Ovary (tissue), 9 donors: ENCODE measurements around the gene KRTAP5-8. TPM values are rescaled to one million over a fixed set of nuclear protein-coding genes. Genes with fewer than 3 reads are reported as not detected.

Experiments
- DNase-seq, 5 donors: peaks; one replicate each; pipeline ENCODE4 v3.0.0-alpha.2; 2019 to 2020
- H3K27ac ChIP-seq, 2 donors: fragments of 200-600 bp; one replicate each; pipeline versions ENCODE4 v1.5.1 to v1.8.0; 2019 to 2022
- H3K27me3 ChIP-seq: fragments of 200-600 bp; one replicate; pipeline ENCODE4 v1.8.0; 2022
- H3K36me3 ChIP-seq: fragments of 200-600 bp; sonication (generic); one replicate; pipeline ENCODE4 v1.5.1; 2019
- H3K4me1 ChIP-seq: one replicate; pipeline ENCODE4 v1.8.1; 2013; ENCODE audit warnings: mild to moderate bottlenecking, moderate library complexity; ENCODE audit not compliant: insufficient read depth
- H3K4me3 ChIP-seq: fragments of 200-600 bp; sonication (generic); one replicate; pipeline ENCODE4 v1.5.1; 2017
- H3K9me3 ChIP-seq, 2 donors: fragments of 200-600 bp in 1 of 2; sonication (generic) in 1 of 2; one replicate each; pipeline versions ENCODE4 v1.5.1 to v1.8.1; 2013 to 2019; ENCODE audit warnings: mild to moderate bottlenecking in 1 of 2, moderate library complexity in 1 of 2
- EP300 ChIP-seq: sonication (generic); formaldehyde crosslinking; IDR thresholded peaks from one replicate; pipeline ENCODE4 v1.6.1; 2017; ENCODE audit warnings: antibody characterized with exemption
- POLR2A ChIP-seq: fragments of 450-650 bp; IDR thresholded peaks from one replicate; pipeline ENCODE4 v1.6.1; 2017; ENCODE audit warnings: antibody characterized with exemption, mild to moderate bottlenecking, moderate library complexity
- WGBS, 3 donors: extraction: QIAGEN DNeasy Blood & Tissue Kit in 1 of 3; methylation state at CpG; one replicate each; pipeline versions ENCODE4 v1.1.5 to v1.1.7; 2013 to 2017; 5-methylcytosine and 5-hydroxymethylcytosine counted together
- intact Hi-C, 4 donors: fragments of 100-400 bp; cut with DNase I; formaldehyde crosslinking; loops; one replicate each; pipeline versions ENCODE4 v1.11.0 to v1.15.1; 2022 to 2023
- polyA plus RNA-seq, 2 donors: library from polyadenylated mRNA; stranded (reverse); fragments of 200-250 nt in 1 of 2; fragments of 350-450 nt in 1 of 2; fragmentation: Illumina TruSeq in 1 of 2; extraction: RNeasy Lipid Tissue Mini Kit (QIAGEN cat#74804) in 1 of 2; gene quantifications; one replicate each; pipeline ENCODE4 v1.2.3, GENCODE V29; 2013 to 2014
- total RNA-seq, 7 donors: library from RNA; depleted of rRNA in 2 of 7; stranded (reverse); fragments of >200 nt in 2 of 7; fragmentation: NEBNext Ultra II Directional in 3 of 7; extraction: Animal tissue kit (Norgen Biotek cat#: 25700) in 3 of 7; gene quantifications; one replicate each; pipeline versions ENCODE4 v1.1.0 to v1.2.4, GENCODE V29; 2016 to 2023
- TF ChIP-seq, protein P1 (sequence below), 3 donors: fragments of 450-650 bp in 2 of 3; fragments of 200-600 bp in 1 of 3; IDR thresholded peaks; one replicate each; pipeline versions ENCODE4 v1.5.1 to v1.8.0; 2016 to 2022; ENCODE audit warnings: antibody characterized with exemption in 3 of 3, mild to moderate bottlenecking in 1 of 3
- donor health status: DM: no; HTN: no; CAD: no; lungs with moderate emphysema.
- donor health status: DM: no; HTN: no; CAD: no.
- donor health status: Bipolar disorder and iron deficiency.
- donor health status: DM: yes; HTN: yes; CAD: no.
- donor health status: DM: no; HTN: no; CAD: no.
- donor health status: DM: yes; HTN: yes; CAD: no.

KRTAP5-8 gene
- total and polyA plus RNA-seq, 9 donors, result not detected

DNA sequence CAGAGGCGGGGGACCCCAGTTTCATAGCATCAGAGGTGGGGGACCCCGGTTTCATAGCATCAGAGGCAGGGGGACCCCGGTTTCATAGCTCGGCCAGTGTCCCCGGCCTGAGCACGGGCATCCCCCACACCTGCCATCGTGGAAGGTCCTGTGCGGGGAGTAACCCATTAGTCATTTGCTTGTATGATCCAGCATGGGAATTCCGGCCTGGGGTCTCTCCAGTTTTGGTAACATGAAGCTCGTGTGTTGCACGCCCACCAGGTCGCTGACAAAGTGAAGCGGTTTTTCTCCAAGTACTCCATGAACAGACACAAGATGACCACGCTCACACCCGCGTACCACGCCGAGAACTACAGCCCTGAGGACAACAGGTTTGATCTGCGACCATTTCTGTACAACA, 39.7 kb upstream of the KRTAP5-8 start:
- Histone ChIP-seq H3K27ac (no peak overlapping the region), H3K4me3 (no peak overlapping the region), H3K4me1 (no peaks in the 10 kb centered on the region), H3K36me3 (no peaks in the 10 kb centered on the region), H3K9me3 (no peaks in the 10 kb centered on the region), H3K27me3 (no peaks in the 10 kb centered on the region)
- TF ChIP-seq EP300 (no peak), POLR2A (no peak)
- TF ChIP-seq, protein P1, sequence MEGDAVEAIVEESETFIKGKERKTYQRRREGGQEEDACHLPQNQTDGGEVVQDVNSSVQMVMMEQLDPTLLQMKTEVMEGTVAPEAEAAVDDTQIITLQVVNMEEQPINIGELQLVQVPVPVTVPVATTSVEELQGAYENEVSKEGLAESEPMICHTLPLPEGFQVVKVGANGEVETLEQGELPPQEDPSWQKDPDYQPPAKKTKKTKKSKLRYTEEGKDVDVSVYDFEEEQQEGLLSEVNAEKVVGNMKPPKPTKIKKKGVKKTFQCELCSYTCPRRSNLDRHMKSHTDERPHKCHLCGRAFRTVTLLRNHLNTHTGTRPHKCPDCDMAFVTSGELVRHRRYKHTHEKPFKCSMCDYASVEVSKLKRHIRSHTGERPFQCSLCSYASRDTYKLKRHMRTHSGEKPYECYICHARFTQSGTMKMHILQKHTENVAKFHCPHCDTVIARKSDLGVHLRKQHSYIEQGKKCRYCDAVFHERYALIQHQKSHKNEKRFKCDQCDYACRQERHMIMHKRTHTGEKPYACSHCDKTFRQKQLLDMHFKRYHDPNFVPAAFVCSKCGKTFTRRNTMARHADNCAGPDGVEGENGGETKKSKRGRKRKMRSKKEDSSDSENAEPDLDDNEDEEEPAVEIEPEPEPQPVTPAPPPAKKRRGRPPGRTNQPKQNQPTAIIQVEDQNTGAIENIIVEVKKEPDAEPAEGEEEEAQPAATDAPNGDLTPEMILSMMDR (IDR thresholded peaks at IDR 0.05), result no peak
- WGBS, 3 donors, result 94 to 97% (median 94%) methylated on average over 19 of the region's 19 CpGs
- DNase-seq, result no peak
- intact Hi-C loops, result no loop called here

DNA sequence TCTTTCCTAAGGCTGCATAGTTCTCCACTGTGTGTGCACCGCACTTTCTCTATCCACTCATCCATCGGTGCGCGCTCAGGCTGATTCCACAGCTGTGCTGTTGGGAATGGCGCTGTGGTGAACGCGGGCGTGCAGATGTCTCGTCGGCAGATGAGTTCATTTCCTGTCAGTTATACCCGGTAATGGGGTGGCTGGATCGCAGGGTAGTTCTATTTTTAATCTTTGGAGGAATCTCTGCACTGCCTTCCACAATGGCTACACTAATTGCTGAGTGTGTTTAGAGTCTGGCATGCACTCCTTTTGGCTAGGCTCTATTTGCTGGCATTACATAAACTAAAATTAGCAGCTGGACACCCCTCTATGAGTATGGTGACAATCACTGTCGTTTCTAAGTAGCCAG, 38.7 kb upstream of the KRTAP5-8 start:
- WGBS, 3 donors, result 91 to 95% (median 95%) methylated on average over 13 of the region's 13 CpGs
- no peak for DNase-seq
- Histone ChIP-seq H3K4me3 (no peak overlapping the region), H3K9me3 (no peaks in the 10 kb centered on the region), H3K4me1 (no peaks in the 10 kb centered on the region), H3K27me3 (no peaks in the 10 kb centered on the region), H3K36me3 (no peaks in the 10 kb centered on the region), H3K27ac (no peak overlapping the region)
- TF ChIP-seq, protein P1 (IDR thresholded peaks at IDR 0.05), result no peak
- TF ChIP-seq EP300, result no peak
- TF ChIP-seq POLR2A, result no peak
- intact Hi-C loops, result no loop called here

DNA sequence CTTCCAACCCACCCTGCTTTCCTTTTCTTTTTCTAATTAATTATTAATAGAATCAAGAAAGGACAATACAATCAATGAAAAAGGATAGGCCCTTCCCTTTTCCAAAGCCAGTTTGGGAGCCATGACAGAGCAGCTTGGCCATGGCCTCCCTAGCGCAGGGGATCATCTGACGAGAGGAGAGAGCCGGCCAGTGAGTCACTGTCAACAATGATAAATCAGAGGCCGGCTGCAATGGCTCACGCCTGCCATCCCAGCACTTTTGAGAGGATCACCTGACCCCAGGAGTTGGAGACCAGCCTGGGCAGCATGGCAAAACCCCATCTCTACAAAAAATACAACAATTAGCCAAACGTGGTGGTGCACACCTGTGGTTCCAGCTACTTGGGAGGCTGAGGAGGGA, 38.3 kb upstream of the KRTAP5-8 start:
- TF ChIP-seq EP300 (no peak), POLR2A (no peak)
- TF ChIP-seq, protein P1 (IDR thresholded peaks at IDR 0.05), result no peak
- intact Hi-C loops, result no loop called here
- Histone ChIP-seq H3K27me3 (no peaks in the 10 kb centered on the region), H3K4me1 (no peaks in the 10 kb centered on the region), H3K4me3 (no peak overlapping the region), H3K36me3 (no peaks in the 10 kb centered on the region), H3K27ac (no peak overlapping the region), H3K9me3 (no peaks in the 10 kb centered on the region)
- DNase-seq, result no peak
- WGBS, 3 donors, result 85 to 87% (median 86%) methylated on average over 6 of the region's 6 CpGs

DNA sequence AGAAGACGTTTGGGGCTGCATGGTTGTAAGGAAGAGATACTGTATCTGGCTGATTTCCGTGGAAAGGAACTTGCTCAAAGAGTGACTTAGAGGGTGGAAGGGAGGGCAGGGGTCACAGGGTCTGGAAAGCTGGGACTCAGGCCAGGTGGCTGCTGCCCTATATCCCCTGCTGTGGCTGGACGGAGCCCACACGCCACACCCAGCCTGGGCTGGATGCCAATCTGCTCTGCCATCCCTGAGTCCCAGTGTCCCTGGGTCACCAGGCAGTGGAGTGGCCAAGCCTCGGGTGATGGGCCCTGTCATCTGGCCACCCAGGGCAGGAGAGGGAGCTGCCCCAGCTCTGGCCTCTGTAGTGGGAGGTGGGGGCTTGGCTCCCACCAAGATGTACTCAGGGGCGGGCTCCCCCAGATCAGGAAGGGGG, 37.2 kb upstream of the KRTAP5-8 start:
- intact Hi-C loops, result no loop called here
- 63 to 72% (median 69%) methylated on average over 5 to 6 of the region's 6 CpGs for WGBS, 3 donors
- no peak for TF ChIP-seq POLR2A
- no peak for TF ChIP-seq EP300
- TF ChIP-seq, protein P1 (IDR thresholded peaks at IDR 0.05), result no peak
- Histone ChIP-seq H3K4me3 (no peak overlapping the region), H3K27ac (no peak overlapping the region), H3K4me1 (no peaks in the 10 kb centered on the region), H3K9me3 (no peaks in the 10 kb centered on the region), H3K36me3 (no peaks in the 10 kb centered on the region), H3K27me3 (no peaks in the 10 kb centered on the region)
- DNase-seq, result no peak
